Motor neuron (in vitro differentiated cells): ENCODE data around the gene RO60. TPM values are rescaled to one million over a fixed set of nuclear protein-coding genes. Genes with fewer than 3 reads are reported as not detected.
"Not testable (repeated sequence)": the region's sequence is repeated elsewhere in the genome, so short reads cannot be mapped to it uniquely, and the experiment has no call there.

ENCODE experiments used
- ATAC-seq, 8 experiments: fragments of 200-7000 bp; cut with Tn5 transposase; replicated peaks in 6 of 8; 2 replicates each; pipeline ENCODE4 v1.8.0; 2021; ENCODE audit warnings: mild to moderate bottlenecking in 8 of 8, moderate library complexity in 8 of 8
- H3K27ac ChIP-seq, 2 donors: fragments of 250-450 bp; sonication (Bioruptor Pico); 2 replicates each; pipeline ENCODE4 v1.9.0; 2021; ENCODE audit warnings: antibody characterized with exemption in 2 of 2, mild to moderate bottlenecking in 2 of 2, moderate library complexity in 1 of 2
- H3K4me1 ChIP-seq, 2 donors: fragments of 250-450 bp; sonication (Bioruptor Pico); replicated peaks in 1 of 2; 2 replicates each; pipeline ENCODE4 v1.6.1; 2021; ENCODE audit warnings: antibody characterized with exemption in 2 of 2, mild to moderate bottlenecking in 2 of 2, moderate library complexity in 1 of 2
- H3K4me3 ChIP-seq, 5 donors: fragments of 250-450 bp; sonication (Bioruptor Pico); 2 replicates each; pipeline ENCODE4 v1.9.0; 2021; ENCODE audit warnings: antibody characterized with exemption in 5 of 5, mild to moderate bottlenecking in 5 of 5, moderate library complexity in 4 of 5
- WGBS, 10 experiments: fragments of 450-650 bp; shearing (Covaris generic); methylation state at CpG; one replicate each; pipeline ENCODE4 v1.0.0; 2022; 5-methylcytosine and 5-hydroxymethylcytosine counted together
- in situ Hi-C, 9 experiments: fragments of 400-800 bp; cut with MboI; loops; one replicate each; pipeline ENCODE4 v1.15.0; 2021; ENCODE audit warnings: low sequenced_read_pairs in 9 of 9, low pct_unique_long_range_greater_than_20kb in 2 of 9; ENCODE audit not compliant: unreplicated experiment in 9 of 9
- total RNA-seq, 8 experiments: library from RNA; unstranded; fragments of 300-600 nt; gene quantifications; 2 replicates each; pipeline versions ENCODE4 v1.2.3 to v1.2.4, GENCODE V29; 2022

The RO60 gene
- total RNA-seq = 100 to 1,000 TPM in 5 of 8 experiments, 10 to 100 TPM in 3; 69.7 to 177 (median 156) TPM

GRCh38 chr1:193059282-193060114, at the start of gene RO60, which contains the start of gene UCHL5:
Gene RO60, plus strand, starts transcription at chr1:193059612. Its CDS starts 9,443 bp downstream, at chr1:193069055.
Gene UCHL5, minus strand, starts transcription at chr1:193059360. Its CDS starts 100 bp downstream, at chr1:193059260.
- H3K27ac ChIP-seq = peak within 1 kb of the TSS; percentile 92
- in situ Hi-C loops = no loop called here
- ATAC-seq = peak; percentile 86 to 97 (median 96)
- H3K4me1 ChIP-seq = peaks cover 12 to 26% of the 10 kb centered on the region in 2 donors
- WGBS, 10 experiments = 0 to 10% (median 2%) methylated on average over 2 to 41 of the region's 74 CpGs; no CpG with 5 or more reads in 5 of the 10 experiments
- H3K4me3 ChIP-seq = peak within 1 kb of the TSS; percentile 64 to 86 (median 74)

GRCh38 chr1:193011406-193011805, 48.0 kb upstream of the RO60 start:
- WGBS, 10 experiments = 0 to 100% (median 88%) methylated on average over 1 of the region's 1 CpG
- no peaks in the 10 kb centered on the region for H3K4me1 ChIP-seq
- H3K27ac ChIP-seq = no peak overlapping the region
- in situ Hi-C loops = loop anchor here in 6 of 9 experiments (10.0 to 25.0 kb wide), 6 partner anchors 174 to 549 kb away; partner anchors contain the start of gene RGS2 (in 4 of the 6)
- no peak overlapping the region for H3K4me3 ChIP-seq
- ATAC-seq = peak in 1 of 8 experiments; percentile 42

GRCh38 chr1:193013005-193013404, 46.4 kb upstream of the RO60 start:
- Histone ChIP-seq H3K4me1 (no peaks in the 10 kb centered on the region), H3K4me3 (no peak overlapping the region), H3K27ac (no peak overlapping the region)
- 49 to 100% (median 98%) methylated on average over 1 to 2 of the region's 2 CpGs; no CpG with 5 or more reads in 2 of the 10 experiments for WGBS, 10 experiments
- in situ Hi-C loops = loop anchor here in 6 of 9 experiments (10.0 to 25.0 kb wide), 6 partner anchors 176 to 551 kb away; partner anchors contain the start of gene RGS2 (in 4 of the 6)
- ATAC-seq = no peak

- Histone ChIP-seq H3K27ac (no peak overlapping the region), H3K4me1 (no peaks in the 10 kb centered on the region), H3K4me3 (no peak overlapping the region)
- WGBS, 10 experiments = 73 to 100% (median 93%) methylated on average over 1 to 7 of the region's 7 CpGs
- in situ Hi-C loops = loop anchor here in 6 of 9 experiments (10.0 to 25.0 kb wide), 6 partner anchors 176 to 551 kb away; partner anchors contain the start of gene RGS2 (in 4 of the 6)
- no peak for ATAC-seq
Measured at GRCh38 chr1:193013707-193014106, 45.7 kb upstream of the RO60 start.

GRCh38 chr1:193014400-193014799, 45.0 kb upstream of the RO60 start:
- no peak for ATAC-seq
- no peaks in the 10 kb centered on the region for H3K4me1 ChIP-seq
- H3K27ac ChIP-seq = no peak overlapping the region
- in situ Hi-C loops = loop anchor here in 6 of 9 experiments (10.0 to 25.0 kb wide), 6 partner anchors 177 to 552 kb away; partner anchors contain the start of gene RGS2 (in 4 of the 6)
- WGBS, 10 experiments = 36 to 100% (median 90%) methylated on average over 1 to 2 of the region's 2 CpGs
- no peak overlapping the region for H3K4me3 ChIP-seq

- in situ Hi-C loops = loop anchor here in 6 of 9 experiments (10.0 to 25.0 kb wide), 6 partner anchors 179 to 554 kb away; partner anchors contain the start of gene RGS2 (in 4 of the 6)
- H3K27ac ChIP-seq = no peak overlapping the region
- H3K4me3 ChIP-seq = no peak overlapping the region
- no peaks in the 10 kb centered on the region for H3K4me1 ChIP-seq
- peak in 1 of 8 experiments; percentile 55 for ATAC-seq
Measured at GRCh38 chr1:193016788-193017187, 42.6 kb upstream of the RO60 start.

- Histone ChIP-seq H3K4me1 (no peaks in the 10 kb centered on the region), H3K27ac (no peak overlapping the region), H3K4me3 (no peak overlapping the region)
- ATAC-seq = peak in 4 of 8 experiments; percentile 34 to 66 (median 58)
- in situ Hi-C loops = loop anchor here in 6 of 9 experiments (10.0 to 25.0 kb wide), 6 partner anchors 182 to 557 kb away; partner anchors contain the start of gene RGS2 (in 4 of the 6)
Measured at GRCh38 chr1:193019442-193020026, 39.9 kb upstream of the RO60 start.

GRCh38 chr1:193025218-193025617, 34.2 kb upstream of the RO60 start:
- in situ Hi-C loops = loop anchor here in 1 of 9 experiments (25.0 kb wide), 1 partner anchor 563 kb away; no protein-coding TSS in a partner anchor
- ATAC-seq = no peak
- no peak overlapping the region for H3K4me3 ChIP-seq
- no peak overlapping the region for H3K27ac ChIP-seq
- H3K4me1 ChIP-seq = no peaks in the 10 kb centered on the region

- no peaks in the 10 kb centered on the region for H3K4me1 ChIP-seq
- peak in 1 of 8 experiments; percentile 84 for ATAC-seq
- H3K4me3 ChIP-seq = no peak overlapping the region
- in situ Hi-C loops = loop anchor here in 1 of 9 experiments (25.0 kb wide), 1 partner anchor 568 kb away; no protein-coding TSS in a partner anchor
- 0 to 100% (median 100%) methylated on average over 1 of the region's 1 CpG; no CpG with 5 or more reads in 5 of the 10 experiments for WGBS, 10 experiments
- H3K27ac ChIP-seq = no peak overlapping the region
Measured at GRCh38 chr1:193030280-193030679, 29.1 kb upstream of the RO60 start.

GRCh38 chr1:193031431-193031830, 28.0 kb upstream of the RO60 start:
- in situ Hi-C loops = loop anchor here in 1 of 9 experiments (25.0 kb wide), 1 partner anchor 569 kb away; no protein-coding TSS in a partner anchor
- no peak overlapping the region for H3K4me3 ChIP-seq
- ATAC-seq = peak in 3 of 8 experiments; percentile 31 to 50 (median 43)
- H3K4me1 ChIP-seq = no peaks in the 10 kb centered on the region
- WGBS, 10 experiments = 78 to 100% (median 94%) methylated on average over 1 to 2 of the region's 2 CpGs
- no peak overlapping the region for H3K27ac ChIP-seq

GRCh38 chr1:193032643-193033427, 26.6 kb upstream of the RO60 start:
- 91 to 100% (median 100%) methylated on average over 1 to 6 of the region's 9 CpGs; no CpG with 5 or more reads in 2 of the 10 experiments for WGBS, 10 experiments

GRCh38 chr1:193033610-193034009, 25.8 kb upstream of the RO60 start:
- no peak overlapping the region for H3K27ac ChIP-seq
- in situ Hi-C loops = loop anchor here in 1 of 9 experiments (25.0 kb wide), 1 partner anchor 571 kb away; no protein-coding TSS in a partner anchor
- no peaks in the 10 kb centered on the region for H3K4me1 ChIP-seq
- no peak overlapping the region for H3K4me3 ChIP-seq
- no peak for ATAC-seq

More at GRCh38 chr1:193032643-193033427, 26.6 kb upstream of the RO60 start:
- H3K27ac ChIP-seq, H3K4me1 ChIP-seq, H3K4me3 ChIP-seq, ATAC-seq: not testable (repeated sequence)
- in situ Hi-C loops = loop anchor here in 1 of 9 experiments (25.0 kb wide), 1 partner anchor 571 kb away; no protein-coding TSS in a partner anchor
